NCI-H345 (cell line): Measurements from ENCODE around the gene TYROBP.

Source experiments
- DNase-seq: peaks from one replicate; lab custom pipeline; 2025; lab: John Stamatoyannopoulos, UW

Gene TYROBP

GRCh38 chr19:35870124-35870736 is 37.9 kb downstream of the TYROBP start:
- peak; percentile 96 for DNase-seq

- peak; percentile 99 for DNase-seq
Observed at GRCh38 chr19:35869327-35870123, 38.6 kb downstream of the TYROBP start.

- peak; percentile 66 for DNase-seq
Observed at GRCh38 chr19:35868823-35869326, 39.2 kb downstream of the TYROBP start.

GRCh38 chr19:35868172-35868822 is 39.8 kb downstream of the TYROBP start, which contains the start of gene APLP1:
Gene APLP1 (plus strand): TSS chr19:35868574. CDS start chr19:35868637, 63 bp downstream.
- DNase-seq, result peak; percentile 96

- no peak for DNase-seq
Observed at GRCh38 chr19:35863018-35863417, 45.1 kb downstream of the TYROBP start.

- no peak for DNase-seq
Observed at GRCh38 chr19:35862528-35862927, 45.6 kb downstream of the TYROBP start.

- DNase-seq, result no peak
Observed at GRCh38 chr19:35861640-35862160, 46.4 kb downstream of the TYROBP start.

GRCh38 chr19:35860818-35861639 is 47.1 kb downstream of the TYROBP start:
- DNase-seq, result no peak

GRCh38 chr19:35860436-35860817 is 47.7 kb downstream of the TYROBP start:
- no peak for DNase-seq

- DNase-seq, result no peak
Observed at GRCh38 chr19:35859414-35859813, 48.7 kb downstream of the TYROBP start.

GRCh38 chr19:35858311-35858710 is 49.8 kb downstream of the TYROBP start:
- DNase-seq, result no peak

- DNase-seq, result peak; percentile 67
Observed at GRCh38 chr19:35856546-35857149, 51.4 kb downstream of the TYROBP start, which contains the start of gene KIRREL2. Gene KIRREL2 (plus strand): TSS chr19:35856911. CDS start chr19:35857120, 209 bp downstream.
